WTC11 (cell line): Measurements from ENCODE around the gene TMIGD1. TPM values are rescaled to one million over a fixed set of nuclear protein-coding genes. Genes with fewer than 3 reads are reported as not detected.

ENCODE experiments used
- ATAC-seq: fragments of 200-7000 bp; cut with Tn5 transposase; 2 replicates; pipeline ENCODE4 v1.10.0; 2021; ENCODE audit warnings: mild to moderate bottlenecking, moderate library complexity
- CTCF ChIA-PET: fragments of 300-600 bp; sonication (Branson Sonifier 250); formaldehyde crosslinking; loops from one replicate; lab custom pipeline; 2021; ENCODE audit warnings: antibody characterized with exemption; lab: Charles Lee
- POLR2A ChIA-PET: fragments of 350-600 bp; sonication (Branson Sonifier 250); formaldehyde crosslinking; loops from one replicate; lab custom pipeline; 2021; ENCODE audit warnings: antibody characterized with exemption; lab: Charles Lee
- DNase-seq: peaks from one replicate; pipeline ENCODE4 v3.0.0; 2021; ENCODE audit warnings: low spot score
- H3K27ac Mint-ChIP-seq: 2 replicates; pipeline ENCODE4 v1.8.0; 2021; ENCODE audit warnings: mixed read lengths
- H3K27me3 Mint-ChIP-seq: 2 replicates; pipeline ENCODE4 v1.8.0; 2021; ENCODE audit warnings: low read depth, mild to moderate bottlenecking, moderate library complexity, mixed read lengths
- H3K36me3 Mint-ChIP-seq: 2 replicates; pipeline ENCODE4 v1.8.0; 2021; ENCODE audit warnings: mixed read lengths
- H3K4me1 Mint-ChIP-seq: 2 replicates; pipeline ENCODE4 v1.8.0; 2022; ENCODE audit warnings: mixed read lengths
- H3K4me3 Mint-ChIP-seq: 2 replicates; pipeline ENCODE4 v1.8.0; 2021; ENCODE audit warnings: mild to moderate bottlenecking, moderate library complexity, mixed read lengths
- H3K9me3 Mint-ChIP-seq: 2 replicates; pipeline ENCODE4 v1.8.0; 2021; ENCODE audit warnings: mixed read lengths
- ATF6 ChIP-seq: sonication (generic); formaldehyde crosslinking; IDR thresholded peaks from 2 replicates; pipeline ENCODE4 v1.8.1; 2023; ENCODE audit warnings: mild to moderate bottlenecking, missing genetic modification reagents
- CREB1 ChIP-seq: sonication (generic); formaldehyde crosslinking; IDR thresholded peaks from 2 replicates; pipeline ENCODE4 v1.8.0; 2023; ENCODE audit warnings: mild to moderate bottlenecking, missing genetic modification reagents
- CREM ChIP-seq: sonication (generic); formaldehyde crosslinking; IDR thresholded peaks from 2 replicates; pipeline ENCODE4 v1.8.1; 2022; ENCODE audit warnings: mild to moderate bottlenecking, missing genetic modification reagents, moderate library complexity
- CTCF ChIP-seq: fragments of 200-600 bp; IDR thresholded peaks from 2 replicates; pipeline ENCODE4 v1.8.0; 2022; ENCODE audit warnings: antibody characterized with exemption
- FOXK1 ChIP-seq: sonication (generic); formaldehyde crosslinking; IDR thresholded peaks from 2 replicates; pipeline ENCODE4 v1.8.0; 2022; ENCODE audit warnings: mild to moderate bottlenecking, moderate library complexity, missing genetic modification reagents
- FOXP1 ChIP-seq: sonication (generic); formaldehyde crosslinking; IDR thresholded peaks from 2 replicates; pipeline ENCODE4 v1.8.0; 2022; ENCODE audit warnings: missing genetic modification reagents, mild to moderate bottlenecking, moderate library complexity, borderline replicate concordance
- GRHL2 ChIP-seq: fragments of 250-450 bp; sonication (Bioruptor Pico); IDR thresholded peaks from 2 replicates; pipeline ENCODE4 v1.8.0; 2022; ENCODE audit warnings: mild to moderate bottlenecking, moderate library complexity; ENCODE audit not compliant: insufficient replicate concordance, severe bottlenecking
- KAT7 ChIP-seq: sonication (generic); formaldehyde crosslinking; IDR thresholded peaks from 2 replicates; pipeline ENCODE4 v1.8.1; 2023; ENCODE audit warnings: missing genetic modification reagents, mild to moderate bottlenecking, borderline replicate concordance
- MLX ChIP-seq: sonication (generic); formaldehyde crosslinking; IDR thresholded peaks from 2 replicates; pipeline ENCODE4 v1.8.1; 2023; ENCODE audit warnings: mild to moderate bottlenecking, missing genetic modification reagents, moderate library complexity
- MXD4 ChIP-seq: fragments of 250-450 bp; sonication (Bioruptor Pico); IDR thresholded peaks from 2 replicates; pipeline ENCODE4 v1.8.0; 2021; ENCODE audit warnings: mild to moderate bottlenecking, moderate library complexity, borderline replicate concordance
- OVOL2 ChIP-seq: fragments of 250-450 bp; sonication (Bioruptor Pico); IDR thresholded peaks from 2 replicates; pipeline ENCODE4 v1.9.0; 2021; ENCODE audit warnings: mild to moderate bottlenecking, borderline replicate concordance
- PRDM15 ChIP-seq: sonication (generic); formaldehyde crosslinking; IDR thresholded peaks from 2 replicates; pipeline ENCODE4 v1.8.0; 2022; ENCODE audit warnings: missing genetic modification reagents
- PREB ChIP-seq: sonication (generic); formaldehyde crosslinking; IDR thresholded peaks from 2 replicates; pipeline ENCODE4 v1.8.1; 2022; ENCODE audit warnings: mild to moderate bottlenecking, missing genetic modification reagents, moderate library complexity, borderline replicate concordance
- SMAD4 ChIP-seq: sonication (generic); formaldehyde crosslinking; IDR thresholded peaks from 2 replicates; pipeline ENCODE4 v1.8.0; 2022; ENCODE audit warnings: mild to moderate bottlenecking, missing genetic modification reagents
- SOX15 ChIP-seq: fragments of 250-450 bp; sonication (Bioruptor Pico); IDR thresholded peaks from 2 replicates; pipeline ENCODE4 v1.9.0; 2021; ENCODE audit warnings: mild to moderate bottlenecking
- TP53 ChIP-seq: sonication (generic); formaldehyde crosslinking; IDR thresholded peaks from 2 replicates; pipeline ENCODE4 v1.8.1; 2023; ENCODE audit warnings: mild to moderate bottlenecking, missing genetic modification reagents
- ZNF219 ChIP-seq: sonication (generic); formaldehyde crosslinking; IDR thresholded peaks from 2 replicates; pipeline ENCODE4 v1.8.0; 2023; ENCODE audit warnings: missing genetic modification reagents, mild to moderate bottlenecking, borderline replicate concordance
- ZNF317 ChIP-seq: sonication (generic); formaldehyde crosslinking; IDR thresholded peaks from 2 replicates; pipeline ENCODE4 v1.8.1; 2023; ENCODE audit warnings: low read depth, mild to moderate bottlenecking, moderate library complexity, missing genetic modification reagents, borderline replicate concordance
- ZNF396 ChIP-seq: fragments of 250-450 bp; sonication (Bioruptor Pico); IDR thresholded peaks from 2 replicates; pipeline ENCODE4 v1.8.0; 2021; ENCODE audit warnings: mild to moderate bottlenecking, moderate library complexity, borderline replicate concordance
- ZNF425 ChIP-seq: fragments of 250-450 bp; sonication (Bioruptor Pico); conservative IDR thresholded peaks from 2 replicates; pipeline ENCODE4 v1.9.0; 2021; ENCODE audit warnings: mild to moderate bottlenecking
- total RNA-seq: library from RNA; stranded (reverse); gene quantifications from 3 replicates; pipeline ENCODE4 v1.2.3, GENCODE V29; 2021

The TMIGD1 gene
- total RNA-seq, 1 experiment from 2014 or later: not detected

GRCh38 chr17:30309591-30309990 lies 24.3 kb downstream of the TMIGD1 start:
- ATAC-seq (no peak), DNase-seq (no peak)
- ChIA-PET CTCF (no interaction called here), POLR2A (no interaction called here)
- H3K9me3 Mint-ChIP-seq: no peaks in the 10 kb centered on the region
- H3K27ac Mint-ChIP-seq: no peak overlapping the region
- H3K27me3 Mint-ChIP-seq: no peaks in the 10 kb centered on the region
- H3K4me1 Mint-ChIP-seq: no peaks in the 10 kb centered on the region
- TF ChIP-seq MXD4 (CRISPR knock-in tag): no peak
- no peak for TF ChIP-seq CREM (CRISPR knock-in tag)
- TF ChIP-seq KAT7 (CRISPR knock-in tag): no peak
- TF ChIP-seq CTCF: no peak
- TF ChIP-seq ATF6 (CRISPR knock-in tag): no peak
- TF ChIP-seq ZNF425: no peak
- H3K4me3 Mint-ChIP-seq: no peak overlapping the region
- no peaks in the 10 kb centered on the region for H3K36me3 Mint-ChIP-seq

GRCh38 chr17:30308406-30308805 lies 25.5 kb downstream of the TMIGD1 start:
- Mint-ChIP-seq H3K4me3 (no peak overlapping the region), H3K9me3 (no peaks in the 10 kb centered on the region), H3K27ac (no peak overlapping the region), H3K27me3 (no peaks in the 10 kb centered on the region), H3K4me1 (no peaks in the 10 kb centered on the region), H3K36me3 (no peaks in the 10 kb centered on the region)
- ChIA-PET CTCF (interaction anchor here (0.9 kb wide), 1 partner anchor 16 kb away, joined by 3 read pairs; the partner anchor contains the start of gene BLMH), POLR2A (no interaction called here)
- no peak for TF ChIP-seq ZNF396 (CRISPR knock-in tag)
- TF ChIP-seq MXD4 (CRISPR knock-in tag): no peak
- TF ChIP-seq ZNF317 (CRISPR knock-in tag): no peak
- TF ChIP-seq ZNF219 (CRISPR knock-in tag): no peak
- TF ChIP-seq FOXP1 (CRISPR knock-in tag): no peak
- no peak for TF ChIP-seq OVOL2 (CRISPR knock-in tag)
- TF ChIP-seq GRHL2 (CRISPR knock-in tag): no peak
- no peak for TF ChIP-seq CREB1 (CRISPR knock-in tag)
- no peak for TF ChIP-seq FOXK1 (CRISPR knock-in tag)
- no peak for DNase-seq
- ATAC-seq: no peak

- H3K27ac Mint-ChIP-seq: no peak overlapping the region
- no peak overlapping the region for H3K4me3 Mint-ChIP-seq
- CTCF ChIA-PET: interaction anchor here (1.5 kb wide), 1 partner anchor 200 kb away, joined by 4 read pairs; no protein-coding TSS in a partner anchor
- no peaks in the 10 kb centered on the region for H3K36me3 Mint-ChIP-seq
- no peaks in the 10 kb centered on the region for H3K27me3 Mint-ChIP-seq
- no peaks in the 10 kb centered on the region for H3K4me1 Mint-ChIP-seq
- ATAC-seq: no peak
- H3K9me3 Mint-ChIP-seq: peaks cover 12% of the 10 kb centered on the region; the same call in 1 of the 2 replicates
- DNase-seq: no peak
- POLR2A ChIA-PET: interaction anchor here (0.7 kb wide), 1 partner anchor 171 kb away, joined by 3 read pairs; no protein-coding TSS in a partner anchor
- no peak for TF ChIP-seq SOX15
- TF ChIP-seq SMAD4 (CRISPR knock-in tag): no peak
- no peak for TF ChIP-seq ZNF317 (CRISPR knock-in tag)
- TF ChIP-seq MLX (CRISPR knock-in tag): no peak
- no peak for TF ChIP-seq PREB (CRISPR knock-in tag)
- no peak for TF ChIP-seq PRDM15 (CRISPR knock-in tag)
- no peak for TF ChIP-seq TP53
Measured at GRCh38 chr17:30304778-30305177, 29.1 kb downstream of the TMIGD1 start.
